ENCODE data around the gene ZNF541.

The ZNF541 gene

GRCh38 chr19:47542030-47542475, 30.9 kb downstream of the ZNF541 start:
- no peak for TF ChIP-seq GATA2 (IDR thresholded peaks at IDR 0.05; ENCODE audit: low read depth, low read length)
- no peak for TF ChIP-seq GATA3 (IDR thresholded peaks at IDR 0.05; ENCODE audit: low read depth, low read length)

GRCh38 chr19:47541518-47541917, 31.4 kb downstream of the ZNF541 start:
- TF ChIP-seq GATA3 (IDR thresholded peaks at IDR 0.05; ENCODE audit: low read depth, low read length) (no peak), GATA2 (IDR thresholded peaks at IDR 0.05; ENCODE audit: low read depth, low read length) (no peak)

GRCh38 chr19:47540748-47541147, 32.2 kb downstream of the ZNF541 start:
- TF ChIP-seq GATA2 (IDR thresholded peaks at IDR 0.05; ENCODE audit: low read depth, low read length) (no peak), GATA3 (IDR thresholded peaks at IDR 0.05; ENCODE audit: low read depth, low read length) (no peak)

- TF ChIP-seq GATA3 (IDR thresholded peaks at IDR 0.05; ENCODE audit: low read depth, low read length), result no peak
- no peak for TF ChIP-seq GATA2 (IDR thresholded peaks at IDR 0.05; ENCODE audit: low read depth, low read length)
Measured at GRCh38 chr19:47539747-47540311, 33.1 kb downstream of the ZNF541 start.

- TF ChIP-seq GATA3 (IDR thresholded peaks at IDR 0.05; ENCODE audit: low read depth, low read length), result no peak
- no peak for TF ChIP-seq GATA2 (IDR thresholded peaks at IDR 0.05; ENCODE audit: low read depth, low read length)
Measured at GRCh38 chr19:47538812-47539211, 34.1 kb downstream of the ZNF541 start.

GRCh38 chr19:47537493-47537892, 35.5 kb downstream of the ZNF541 start:
- TF ChIP-seq GATA2 (IDR thresholded peaks at IDR 0.05; ENCODE audit: low read depth, low read length) (no peak), GATA3 (IDR thresholded peaks at IDR 0.05; ENCODE audit: low read depth, low read length) (no peak)

- TF ChIP-seq GATA2 (IDR thresholded peaks at IDR 0.05; ENCODE audit: low read depth, low read length), result no peak
- no peak for TF ChIP-seq GATA3 (IDR thresholded peaks at IDR 0.05; ENCODE audit: low read depth, low read length)
Measured at GRCh38 chr19:47534628-47535027, 38.3 kb downstream of the ZNF541 start.

GRCh38 chr19:47531640-47532387, 41.1 kb downstream of the ZNF541 start:
- no peak for TF ChIP-seq GATA3 (IDR thresholded peaks at IDR 0.05; ENCODE audit: low read depth, low read length)
- no peak for TF ChIP-seq GATA2 (IDR thresholded peaks at IDR 0.05; ENCODE audit: low read depth, low read length)

GRCh38 chr19:47529018-47529742, 43.8 kb downstream of the ZNF541 start:
- no peak for TF ChIP-seq GATA2 (IDR thresholded peaks at IDR 0.05; ENCODE audit: low read depth, low read length)
- no peak for TF ChIP-seq GATA3 (IDR thresholded peaks at IDR 0.05; ENCODE audit: low read depth, low read length)

- TF ChIP-seq GATA2 (IDR thresholded peaks at IDR 0.05; ENCODE audit: low read depth, low read length), result no peak
- TF ChIP-seq GATA3 (IDR thresholded peaks at IDR 0.05; ENCODE audit: low read depth, low read length), result no peak
Measured at GRCh38 chr19:47526798-47527197, 46.1 kb downstream of the ZNF541 start.

- no peak for TF ChIP-seq GATA3 (IDR thresholded peaks at IDR 0.05; ENCODE audit: low read depth, low read length)
- no peak for TF ChIP-seq GATA2 (IDR thresholded peaks at IDR 0.05; ENCODE audit: low read depth, low read length)
Measured at GRCh38 chr19:47523473-47523872, 49.5 kb downstream of the ZNF541 start.

All from SH-SY5Y (cell line).